H1 (cell line): ENCODE data around the gene NOL8. TPM values are rescaled to one million over a fixed set of nuclear protein-coding genes. Genes with fewer than 3 reads are reported as not detected.

ENCODE experiments used
- CTCF ChIA-PET: fragments of 300-600 bp; sonication (Branson Sonifier 250); formaldehyde crosslinking; loops from one replicate; lab custom pipeline; 2021; ENCODE audit not compliant: partially characterized antibody; lab: Charles Lee
- POLR2A ChIA-PET: fragments of 300-600 bp; sonication (Branson Sonifier 250); formaldehyde crosslinking; loops from one replicate; lab custom pipeline; 2021; ENCODE audit warnings: inconsistent platforms; ENCODE audit not compliant: partially characterized antibody; lab: Charles Lee
- DNase-seq, 2 experiments: peaks; one replicate each; pipeline versions ENCODE4 v3.0.0 to v3.0.0-alpha.2; 2010 to 2022; ENCODE audit warnings: low spot score in 2 of 2, low read depth in 1 of 2, mixed read lengths in 1 of 2
- FAIRE-seq: peaks from 2 replicates; lab custom pipeline; 2011; peaks lifted over from hg19 to GRCh38; lab: Jason Lieb, UNC
- H2AFZ ChIP-seq: 2 replicates; pipeline ENCODE4 v1.8.1; 2012; ENCODE audit warnings: low read length, inconsistent platforms
- H2AK5ac ChIP-seq: 2 replicates; pipeline ENCODE4 v1.6.1; 2013; ENCODE audit warnings: low read depth, low read length
- H2BK120ac ChIP-seq: replicated peaks from 2 replicates; pipeline ENCODE3; 2013; ENCODE audit warnings: low read depth, low read length, inconsistent platforms
- H2BK12ac ChIP-seq: 2 replicates; pipeline ENCODE4 v1.6.1; 2013; ENCODE audit warnings: low read depth, low read length
- H2BK15ac ChIP-seq: 2 replicates; pipeline ENCODE4 v1.6.1; 2013; ENCODE audit warnings: low read length
- H2BK20ac ChIP-seq: 2 replicates; pipeline ENCODE4 v1.6.1; 2013; ENCODE audit warnings: low read length
- H2BK5ac ChIP-seq: 2 replicates; pipeline ENCODE4 v1.6.1; 2013; ENCODE audit warnings: low read depth, low read length
- H3K14ac ChIP-seq: 2 replicates; pipeline ENCODE4 v1.6.1; 2013; ENCODE audit warnings: inconsistent platforms; ENCODE audit not compliant: insufficient read length
- H3K18ac ChIP-seq: 2 replicates; pipeline ENCODE4 v1.6.1; 2013; ENCODE audit warnings: low read length; ENCODE audit errors: extremely low read depth
- H3K23ac ChIP-seq: 2 replicates; pipeline ENCODE4 v1.6.1; 2013; ENCODE audit warnings: inconsistent platforms; ENCODE audit not compliant: insufficient read length
- H3K23me2 ChIP-seq: 2 replicates; pipeline ENCODE4 v1.6.1; 2013; ENCODE audit warnings: low read depth, low read length
- H3K27ac ChIP-seq: 2 replicates; pipeline ENCODE4 v1.6.1; 2011; ENCODE audit warnings: low read depth, low read length, inconsistent platforms
- H3K27me3 ChIP-seq, 4 experiments: replicated peaks in 1 of 4; 1 replicate in 1 of 4; 2 replicates in 3 of 4; pipeline versions ENCODE4 v1.6.1 to v1.8.1; 2011 to 2013; ENCODE audit warnings: low read length in 3 of 4, mild to moderate bottlenecking in 3 of 4, inconsistent platforms in 2 of 4, mixed read lengths in 2 of 4, moderate library complexity in 1 of 4; ENCODE audit not compliant: control insufficient read depth in 3 of 4, insufficient read depth in 3 of 4; ENCODE audit errors: extremely low read depth in 1 of 4
- H3K36me3 ChIP-seq, 4 experiments: 2 replicates each; pipeline versions ENCODE4 v1.6.1 to v1.8.1; 2011 to 2013; ENCODE audit warnings: mild to moderate bottlenecking in 4 of 4, low read length in 3 of 4, moderate library complexity in 2 of 4, control low read depth in 1 of 4, inconsistent platforms in 1 of 4; ENCODE audit not compliant: insufficient read depth in 4 of 4, control insufficient read depth in 2 of 4
- H3K4ac ChIP-seq: replicated peaks from 2 replicates; pipeline ENCODE3; 2013; ENCODE audit warnings: low read length, low read depth, mixed read lengths, inconsistent platforms; ENCODE audit not compliant: insufficient read length
- H3K4me1 ChIP-seq, 4 experiments: replicated peaks in 1 of 4; 1 replicate in 1 of 4; 2 replicates in 3 of 4; pipeline versions ENCODE4 v1.6.1 to v1.8.1; 2011 to 2013; ENCODE audit warnings: low read length in 3 of 4, inconsistent platforms in 2 of 4, mixed read lengths in 1 of 4; ENCODE audit not compliant: insufficient read depth in 4 of 4, control insufficient read depth in 3 of 4
- H3K4me2 ChIP-seq, 2 experiments: 2 replicates each; pipeline versions ENCODE4 v1.6.1 to v1.8.1; 2011 to 2013; ENCODE audit warnings: low read depth in 2 of 2, low read length in 2 of 2, control low read depth in 1 of 2, inconsistent platforms in 1 of 2, mild to moderate bottlenecking in 1 of 2; ENCODE audit not compliant: insufficient read depth in 1 of 2
- H3K4me3 ChIP-seq, 4 experiments: fragments of 200-600, 300-600 bp in 1 of 4; sonication (generic), shearing (Covaris generic), sonication (Bioruptor Twin) in 1 of 4; 2 replicates each; pipeline versions ENCODE4 v1.5.1 to v1.8.1; 2011 to 2016; ENCODE audit warnings: low read length in 4 of 4, low read depth in 3 of 4, control low read depth in 2 of 4, inconsistent platforms in 2 of 4, mild to moderate bottlenecking in 2 of 4, mixed read lengths in 1 of 4, moderate library complexity in 1 of 4; ENCODE audit not compliant: insufficient read depth in 2 of 4; ENCODE audit errors: extremely low read depth in 1 of 4
- H3K56ac ChIP-seq: replicated peaks from 2 replicates; pipeline ENCODE3; 2013; ENCODE audit warnings: low read depth, mild to moderate bottlenecking, mixed read lengths, low read length, inconsistent platforms; ENCODE audit not compliant: insufficient read length
- H3K79me1 ChIP-seq: 2 replicates; pipeline ENCODE4 v1.6.1; 2013; ENCODE audit warnings: low read depth, low read length, control low read depth
- H3K79me2 ChIP-seq, 2 experiments: 2 replicates each; pipeline versions ENCODE4 v1.6.1 to v1.8.1; 2012 to 2013; ENCODE audit warnings: low read length in 2 of 2, mild to moderate bottlenecking in 2 of 2, inconsistent platforms in 1 of 2; ENCODE audit not compliant: insufficient read depth in 2 of 2, control insufficient read depth in 1 of 2
- H3K9ac ChIP-seq, 4 experiments: replicated peaks in 1 of 4; 1 replicate in 1 of 4; 2 replicates in 3 of 4; pipeline versions ENCODE4 v1.6.1 to v1.8.1; 2011 to 2013; ENCODE audit warnings: low read depth in 3 of 4, low read length in 3 of 4, control low read depth in 2 of 4, mild to moderate bottlenecking in 2 of 4, moderate library complexity in 2 of 4, inconsistent platforms in 1 of 4; ENCODE audit errors: extremely low read depth in 1 of 4
- H3K9me3 ChIP-seq, 2 experiments: 2 replicates each; pipeline versions ENCODE4 v1.6.1 to v1.8.1; 2012 to 2013; ENCODE audit warnings: mild to moderate bottlenecking in 2 of 2, moderate library complexity in 2 of 2, control low read depth in 1 of 2, inconsistent platforms in 1 of 2, low read depth in 1 of 2, low read length in 1 of 2, mixed read lengths in 1 of 2; ENCODE audit not compliant: insufficient read depth in 2 of 2
- H4K20me1 ChIP-seq, 2 experiments: replicated peaks in 1 of 2; 2 replicates each; pipeline versions ENCODE3 to v1.8.1; 2011 to 2013; ENCODE audit warnings: inconsistent platforms in 2 of 2, low read length in 2 of 2, mild to moderate bottlenecking in 1 of 2; ENCODE audit not compliant: insufficient read depth in 2 of 2, control insufficient read depth in 1 of 2
- H4K5ac ChIP-seq: 2 replicates; pipeline ENCODE4 v1.6.1; 2013; ENCODE audit warnings: low read length, low read depth, mixed read lengths, inconsistent platforms; ENCODE audit not compliant: insufficient read length
- H4K8ac ChIP-seq: 2 replicates; pipeline ENCODE4 v1.8.0; 2013; ENCODE audit warnings: mild to moderate bottlenecking, moderate library complexity, low read length, inconsistent platforms; ENCODE audit not compliant: insufficient read depth; ENCODE audit errors: extremely low read depth
- H4K91ac ChIP-seq: replicated peaks from 2 replicates; pipeline ENCODE3; 2013; ENCODE audit warnings: low read length, mixed read lengths, inconsistent platforms; ENCODE audit not compliant: insufficient read length
- ASH2L ChIP-seq: fragments of 200-600, 300-600 bp; sonication (generic); IDR thresholded peaks from one replicate; pipeline ENCODE4 v1.7.1; 2017; ENCODE audit warnings: low read length
- BACH1 ChIP-seq: IDR thresholded peaks from 2 replicates; pipeline ENCODE4 v1.6.1; 2012; ENCODE audit warnings: low read length, improper control_type of control experiment
- BRCA1 ChIP-seq: IDR thresholded peaks from 2 replicates; pipeline ENCODE4 v1.6.1; 2012; ENCODE audit warnings: low read depth, low read length, improper control_type of control experiment
- CBX5 ChIP-seq: fragments of 300-800, 300-1000 bp; sonication (generic); IDR thresholded peaks from 2 replicates; pipeline ENCODE4 v1.7.1; 2016; ENCODE audit warnings: antibody characterized with exemption, low read length, low read depth
- CHD1 ChIP-seq: IDR thresholded peaks from 2 replicates; pipeline ENCODE4 v1.6.1; 2012; ENCODE audit warnings: low read depth, low read length, improper control_type of control experiment
- CHD2 ChIP-seq: IDR thresholded peaks from 2 replicates; pipeline ENCODE4 v1.6.1; 2012; ENCODE audit warnings: low read length, improper control_type of control experiment
- CREB1 ChIP-seq: IDR thresholded peaks from 2 replicates; pipeline ENCODE4 v1.6.1; 2012; ENCODE audit warnings: inconsistent platforms
- E2F6 ChIP-seq: IDR thresholded peaks from 2 replicates; pipeline ENCODE4 v1.6.1; 2012; ENCODE audit warnings: inconsistent platforms
- EGR1 ChIP-seq: IDR thresholded peaks from 2 replicates; pipeline ENCODE4 v1.6.1; 2011; ENCODE audit warnings: low read depth, low read length, borderline replicate concordance
- GABPA ChIP-seq: IDR thresholded peaks from 2 replicates; pipeline ENCODE4 v1.6.1; 2011; ENCODE audit warnings: mild to moderate bottlenecking, low read length, moderate library complexity, borderline replicate concordance; ENCODE audit not compliant: insufficient read depth
- JUN ChIP-seq: IDR thresholded peaks from 2 replicates; pipeline ENCODE4 v1.6.1; 2011; ENCODE audit warnings: low read depth, mild to moderate bottlenecking, improper control_type of control experiment, low read length
- PHF8 ChIP-seq: fragments of 200-600 bp; sonication (generic); conservative IDR thresholded peaks from 2 replicates; pipeline ENCODE4 v1.7.1; 2012; ENCODE audit warnings: low read depth, mild to moderate bottlenecking, inconsistent platforms, low read length, moderate library complexity
- POU5F1 ChIP-seq: IDR thresholded peaks from 2 replicates; pipeline ENCODE4 v1.6.1; 2011; ENCODE audit warnings: low read depth, mild to moderate bottlenecking, low read length, moderate library complexity
- RXRA ChIP-seq: IDR thresholded peaks from 2 replicates; pipeline ENCODE4 v1.6.1; 2011; ENCODE audit warnings: low read depth, mild to moderate bottlenecking, low read length, moderate library complexity; ENCODE audit not compliant: insufficient read depth
- SUZ12 ChIP-seq: fragments of 200-600 bp; sonication (generic); IDR thresholded peaks from 2 replicates; pipeline ENCODE4 v1.6.1; 2012; ENCODE audit warnings: mild to moderate bottlenecking, inconsistent platforms, low read length, moderate library complexity, mixed read lengths
- TAF7 ChIP-seq: optimal IDR thresholded peaks from 2 replicates; pipeline ENCODE3; 2011; ENCODE audit warnings: low read depth, mild to moderate bottlenecking, inconsistent platforms, low read length, moderate library complexity, borderline replicate concordance
- polyA plus RNA-seq, 7 experiments: library from polyadenylated mRNA; depleted of rRNA in 3 of 7; stranded (reverse) in 5 of 7; unstranded in 2 of 7; fragments of >200 nt in 5 of 7; fragments of 200-250 nt in 2 of 7; gene quantifications; 1 replicate in 5 of 7; 2 replicates in 1 of 7; 4 replicates in 1 of 7; pipeline versions ENCODE4 v1.2.1 to v1.2.3, GENCODE V29; 2011 to 2013; ENCODE audit warnings: missing spikeins in 2 of 7, mixed read lengths in 2 of 7
- total RNA-seq: library from RNA; stranded (reverse); fragmentation: NEBNext Ultra II Directional; extraction: Animal tissue kit (Norgen Biotek cat#: 25700); gene quantifications from 2 replicates; pipeline ENCODE4 v1.2.1, GENCODE V29; 2021

The NOL8 gene
- total and polyA plus RNA-seq, 2 of the 8 experiments (the other 6 are each of a cell fraction or from before 2014, with no cell fraction given): 6.2 to 30.4 TPM

GRCh38 chr9:92345582-92345981 is 20.4 kb upstream of the NOL8 start:
- H2AK5ac ChIP-seq: no peak overlapping the region
- no peak overlapping the region for H2BK120ac ChIP-seq
- no peak overlapping the region for H3K56ac ChIP-seq
- H4K5ac ChIP-seq: no peak overlapping the region
- no peak overlapping the region for H4K8ac ChIP-seq
- peaks cover 2 to 6% of the 10 kb centered on the region in 2 experiments; a peak in 1 of 4 replicates for H3K9me3 ChIP-seq
- peaks cover 0 to 3% (median 1%) of the 10 kb centered on the region in 4 experiments; a peak in 2 of 8 replicates for H3K36me3 ChIP-seq
- H3K27ac ChIP-seq: no peak overlapping the region
- H3K4me1 ChIP-seq: no peaks in the 10 kb centered on the region
- H3K79me1 ChIP-seq: no peaks in the 10 kb centered on the region
- H3K4me3 ChIP-seq: no peak overlapping the region
- H2AFZ ChIP-seq: no peak overlapping the region
- ChIA-PET CTCF (no interaction called here), POLR2A (no interaction called here)
- H2BK20ac ChIP-seq: no peak overlapping the region
- no peaks in the 10 kb centered on the region for H3K23me2 ChIP-seq
- H3K18ac ChIP-seq: no peak overlapping the region
- no peak for DNase-seq
- no peak overlapping the region for H3K4ac ChIP-seq
- no peak overlapping the region for H3K23ac ChIP-seq
- H2BK12ac ChIP-seq: no peak overlapping the region
- H3K4me2 ChIP-seq: no peak overlapping the region
- no peaks in the 10 kb centered on the region for H3K27me3 ChIP-seq
- TF ChIP-seq ASH2L (no peak), JUN (no peak), E2F6 (no peak), RXRA (no peak), CHD1 (no peak), CREB1 (no peak), SUZ12 (no peak), GABPA (no peak), PHF8 (no peak), BRCA1 (no peak), CBX5 (no peak), CHD2 (no peak), TAF7 (no peak), POU5F1 (no peak), BACH1 (no peak), EGR1 (no peak)
- H3K79me2 ChIP-seq: no peaks in the 10 kb centered on the region
- H4K20me1 ChIP-seq: peaks cover 0 to 2% of the 10 kb centered on the region in 2 experiments
- no peak overlapping the region for H3K9ac ChIP-seq
- no peak overlapping the region for H3K14ac ChIP-seq
- no peak overlapping the region for H2BK15ac ChIP-seq
- no peak for FAIRE-seq
- H2BK5ac ChIP-seq: no peak overlapping the region
- no peak overlapping the region for H4K91ac ChIP-seq
